Choroid plexus epithelial cell (primary cell): ENCODE results near the gene TEPSIN.

Source experiments
- DNase-seq: peaks from one replicate; pipeline ENCODE4 v3.0.0-alpha.2; 2010; ENCODE audit warnings: low read depth
- H3K4me3 ChIP-seq: 2 replicates; pipeline ENCODE4 v1.5.1; 2011; ENCODE audit warnings: low read depth, mild to moderate bottlenecking, control low read depth, low read length, moderate library complexity
- TF ChIP-seq, protein P1 (sequence below): conservative IDR thresholded peaks from 2 replicates; pipeline ENCODE4 v1.5.1; 2011; ENCODE audit warnings: low read depth, mild to moderate bottlenecking, control low read depth, inconsistent platforms, low read length, moderate library complexity

Gene TEPSIN

DNA sequence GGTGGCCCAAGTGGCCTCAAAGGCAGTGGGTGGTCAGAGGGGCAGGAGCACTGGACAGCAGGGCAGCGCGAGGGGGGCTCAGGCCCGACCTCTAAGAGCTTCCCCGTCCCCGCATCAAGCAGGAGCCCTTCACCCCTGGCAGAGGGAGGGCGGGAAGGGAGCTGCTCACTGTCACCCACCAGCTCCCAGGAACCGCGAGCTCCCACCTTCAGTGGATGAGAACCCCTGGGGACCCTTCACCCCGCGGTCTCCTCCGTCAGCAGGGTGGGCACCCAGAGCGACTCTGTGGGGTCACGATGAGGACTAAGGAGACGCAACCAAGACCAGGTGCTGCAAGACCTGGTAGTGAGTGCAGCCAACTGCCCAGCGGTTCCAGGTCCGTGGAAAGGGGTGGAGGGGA lies 29.7 kb downstream of the TEPSIN start:
- no peak for DNase-seq
- TF ChIP-seq, protein P1, sequence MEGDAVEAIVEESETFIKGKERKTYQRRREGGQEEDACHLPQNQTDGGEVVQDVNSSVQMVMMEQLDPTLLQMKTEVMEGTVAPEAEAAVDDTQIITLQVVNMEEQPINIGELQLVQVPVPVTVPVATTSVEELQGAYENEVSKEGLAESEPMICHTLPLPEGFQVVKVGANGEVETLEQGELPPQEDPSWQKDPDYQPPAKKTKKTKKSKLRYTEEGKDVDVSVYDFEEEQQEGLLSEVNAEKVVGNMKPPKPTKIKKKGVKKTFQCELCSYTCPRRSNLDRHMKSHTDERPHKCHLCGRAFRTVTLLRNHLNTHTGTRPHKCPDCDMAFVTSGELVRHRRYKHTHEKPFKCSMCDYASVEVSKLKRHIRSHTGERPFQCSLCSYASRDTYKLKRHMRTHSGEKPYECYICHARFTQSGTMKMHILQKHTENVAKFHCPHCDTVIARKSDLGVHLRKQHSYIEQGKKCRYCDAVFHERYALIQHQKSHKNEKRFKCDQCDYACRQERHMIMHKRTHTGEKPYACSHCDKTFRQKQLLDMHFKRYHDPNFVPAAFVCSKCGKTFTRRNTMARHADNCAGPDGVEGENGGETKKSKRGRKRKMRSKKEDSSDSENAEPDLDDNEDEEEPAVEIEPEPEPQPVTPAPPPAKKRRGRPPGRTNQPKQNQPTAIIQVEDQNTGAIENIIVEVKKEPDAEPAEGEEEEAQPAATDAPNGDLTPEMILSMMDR, result no peak
- H3K4me3 ChIP-seq, result no peak overlapping the region

DNA sequence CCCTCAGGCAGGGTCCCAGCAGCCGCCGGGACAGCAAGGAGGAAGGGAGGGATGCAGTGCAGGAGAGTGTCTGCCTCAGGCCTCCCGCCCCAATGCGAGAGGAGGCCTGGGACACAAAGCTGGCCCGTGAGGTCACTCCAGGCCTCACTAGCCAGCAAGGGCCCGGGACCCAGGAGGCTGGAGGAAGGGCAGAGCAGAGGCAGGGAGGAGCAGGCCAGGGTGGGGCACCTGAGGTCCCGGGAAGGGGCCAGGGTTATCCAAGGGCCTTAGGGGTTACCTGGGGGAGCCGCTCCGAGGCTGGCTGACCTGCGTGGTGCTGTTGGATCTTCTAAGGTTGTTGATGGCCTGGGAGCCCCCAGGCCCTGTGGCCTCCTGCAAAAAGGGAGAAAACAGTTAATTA lies 30.2 kb downstream of the TEPSIN start:
- TF ChIP-seq, protein P1, result no peak
- H3K4me3 ChIP-seq, result no peak overlapping the region

DNA sequence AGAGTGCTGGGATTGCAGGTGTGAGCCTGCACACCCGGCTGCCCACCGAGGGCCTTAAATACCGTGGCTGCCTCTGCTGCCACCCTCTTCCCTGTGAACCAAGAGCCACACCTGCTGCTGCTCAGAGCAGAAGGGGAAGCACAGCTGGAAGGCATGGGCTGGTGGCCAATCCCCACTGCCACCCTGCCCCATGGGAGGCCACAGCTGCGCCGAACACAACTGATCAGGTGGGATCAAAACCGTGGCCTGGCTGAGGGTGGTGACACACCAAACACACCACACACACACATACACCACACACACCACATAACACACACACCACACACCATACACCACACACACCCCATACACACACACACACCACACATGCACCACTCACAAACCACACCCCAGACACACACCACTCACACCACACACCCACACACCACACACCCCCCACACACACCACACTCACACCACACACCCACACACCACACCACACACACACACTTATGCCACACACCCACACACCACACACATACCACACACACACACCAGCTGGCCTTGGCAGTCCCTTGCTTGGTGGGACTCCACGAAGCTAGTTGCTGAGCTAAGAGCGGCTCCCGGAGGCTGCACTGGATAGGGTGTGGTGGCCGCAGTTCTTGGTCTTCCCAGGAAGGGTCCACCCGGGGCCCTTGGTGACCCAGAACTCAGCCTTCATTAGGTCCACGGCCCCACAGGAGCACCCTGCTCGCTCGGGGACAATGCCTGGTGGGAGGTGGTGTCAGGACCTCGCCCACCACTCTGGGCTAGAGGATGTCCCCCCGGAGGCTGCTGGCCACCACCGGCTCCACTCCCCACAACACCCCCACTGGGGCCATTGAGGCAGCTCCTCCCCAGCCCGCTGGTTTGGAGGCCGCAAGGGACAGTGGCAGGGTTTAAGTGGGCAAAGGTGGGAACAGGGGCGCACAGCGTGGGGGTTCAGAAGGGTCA lies 31.0 kb downstream of the TEPSIN start:
- H3K4me3 ChIP-seq, result no peak overlapping the region
- DNase-seq, result no peak
- TF ChIP-seq, protein P1, result no peak

More for the DNA sequence above, 30.2 kb downstream of the TEPSIN start:
- no peak for DNase-seq

DNA sequence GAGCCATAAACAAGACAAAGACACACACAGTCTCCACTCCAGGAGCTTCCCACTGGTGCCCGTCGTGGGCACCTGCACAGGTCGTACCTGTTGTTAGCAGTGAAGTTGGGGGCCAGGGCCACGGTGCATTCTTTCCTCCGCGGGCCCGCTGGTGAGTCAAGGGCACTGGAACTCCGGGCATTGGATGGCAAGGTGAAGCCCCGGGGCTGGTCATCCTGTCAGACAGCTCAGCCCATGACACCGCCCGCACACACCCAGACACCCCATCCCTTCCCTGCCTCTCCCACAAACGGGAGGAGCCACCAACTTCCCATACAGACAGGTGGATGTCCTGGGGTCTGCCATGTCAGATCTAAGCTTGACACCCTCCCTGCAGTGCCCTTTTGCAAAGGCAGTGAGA lies 32.2 kb downstream of the TEPSIN start:
- DNase-seq, result no peak
- no peak overlapping the region for H3K4me3 ChIP-seq
- TF ChIP-seq, protein P1, result no peak

DNA sequence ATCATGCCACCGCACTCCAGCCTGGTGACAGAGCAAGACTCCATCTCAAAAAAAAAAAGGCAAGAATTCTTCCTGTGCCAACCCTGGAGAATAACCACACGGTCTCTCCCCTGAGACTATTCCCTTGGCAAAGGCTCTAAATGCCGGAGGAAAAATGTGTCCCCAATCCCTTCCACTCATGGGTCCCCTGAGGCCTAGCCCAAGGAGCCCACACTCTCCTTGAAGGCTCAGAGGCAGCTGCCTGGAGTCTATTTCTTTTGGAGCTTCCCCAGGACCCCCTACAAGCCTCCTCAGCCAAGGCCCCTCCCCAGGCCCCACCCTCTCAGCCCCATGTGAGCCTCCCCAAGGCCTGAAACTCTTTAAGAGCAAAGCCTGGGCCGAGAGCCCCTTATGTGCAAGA lies 32.7 kb downstream of the TEPSIN start:
- TF ChIP-seq, protein P1, result no peak
- no peak overlapping the region for H3K4me3 ChIP-seq
- no peak for DNase-seq

DNA sequence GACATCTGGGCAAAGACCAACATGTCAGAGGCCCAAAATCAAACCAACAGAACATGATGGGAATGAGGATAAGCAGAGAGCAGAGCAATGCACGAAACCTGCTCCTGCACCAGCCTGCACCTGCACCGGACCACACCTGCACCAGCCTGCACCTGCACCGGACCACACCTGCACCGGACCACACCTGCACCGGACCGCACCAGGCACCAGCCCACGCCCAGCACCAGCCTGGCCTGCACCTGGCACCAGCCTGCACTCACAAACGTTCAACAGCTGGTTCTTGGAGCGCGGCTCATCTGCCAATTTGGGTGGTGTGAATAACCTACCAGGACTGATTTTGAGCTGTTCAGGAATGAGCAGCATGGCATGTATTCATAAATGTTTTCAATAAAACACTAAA lies 34.3 kb downstream of the TEPSIN start:
- no peak overlapping the region for H3K4me3 ChIP-seq
- DNase-seq, result no peak
- TF ChIP-seq, protein P1, result no peak

DNA sequence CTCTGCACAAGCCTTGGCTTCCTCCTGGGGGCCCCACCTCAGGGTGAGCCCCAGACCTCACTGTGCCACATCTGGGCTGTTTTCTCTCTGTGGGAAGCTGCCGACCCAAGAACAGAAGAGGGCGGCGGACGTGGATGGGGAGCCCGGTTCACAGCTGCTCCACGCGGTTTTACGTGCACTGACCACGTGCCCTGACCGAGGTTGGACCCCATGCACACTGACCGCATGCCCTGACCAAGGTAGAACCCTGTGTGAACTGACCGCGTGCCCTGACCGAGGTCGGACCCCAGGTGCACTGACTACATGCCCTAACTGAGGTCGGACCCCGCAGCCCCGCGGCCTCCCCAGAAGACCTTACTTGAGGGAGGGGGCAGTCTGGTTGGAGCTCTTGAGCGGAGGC lies 35.7 kb downstream of the TEPSIN start:
- DNase-seq, result no peak
- TF ChIP-seq, protein P1, result no peak
- H3K4me3 ChIP-seq, result no peak overlapping the region
